Neuronal stem cell (in vitro differentiated cells): Measurements from ENCODE around the gene ODAD2.
"Not testable (repeated sequence)": the region's sequence is repeated elsewhere in the genome, so short reads cannot be mapped to it uniquely, and the experiment has no call there.

Experiments
- DNase-seq: peaks from one replicate; pipeline ENCODE4 v3.0.0-alpha.2; 2013; ENCODE audit warnings: low spot score
- H2AFZ ChIP-seq: one replicate; pipeline ENCODE4 v1.6.1; 2013; ENCODE audit warnings: mild to moderate bottlenecking, low read length, inconsistent platforms
- H2AK5ac ChIP-seq: 2 replicates; pipeline ENCODE4 v1.6.1; 2013; ENCODE audit warnings: low read depth, mild to moderate bottlenecking, inconsistent platforms, low read length, moderate library complexity, mixed read lengths
- H2BK120ac ChIP-seq: 2 replicates; pipeline ENCODE4 v1.6.1; 2013; ENCODE audit warnings: low read depth, mild to moderate bottlenecking, inconsistent platforms, low read length, moderate library complexity, mixed read lengths
- H2BK12ac ChIP-seq: one replicate; pipeline ENCODE4 v1.6.1; 2013; ENCODE audit warnings: low read length, inconsistent platforms
- H2BK15ac ChIP-seq: 2 replicates; pipeline ENCODE4 v1.6.1; 2013; ENCODE audit warnings: mild to moderate bottlenecking, low read length, inconsistent platforms, mixed read lengths
- H2BK5ac ChIP-seq: one replicate; pipeline ENCODE4 v1.6.1; 2013; ENCODE audit warnings: inconsistent platforms, mild to moderate bottlenecking, low read length, moderate library complexity
- H3K14ac ChIP-seq: one replicate; pipeline ENCODE4 v1.6.1; 2013; ENCODE audit warnings: low read length, inconsistent platforms
- H3K18ac ChIP-seq: 2 replicates; pipeline ENCODE4 v1.6.1; 2013; ENCODE audit warnings: low read length, inconsistent platforms
- H3K23ac ChIP-seq: 2 replicates; pipeline ENCODE4 v1.6.1; 2013; ENCODE audit warnings: low read depth, mild to moderate bottlenecking, mixed read lengths, low read length, inconsistent platforms; ENCODE audit not compliant: poor library complexity
- H3K27ac ChIP-seq: replicated peaks from 3 replicates; pipeline ENCODE4 v1.5.1; 2013; ENCODE audit warnings: low read length, inconsistent platforms
- H3K27me3 ChIP-seq, 3 experiments: 2 replicates each; pipeline ENCODE4 v1.6.1; 2013; ENCODE audit warnings: low read length in 3 of 3, mild to moderate bottlenecking in 2 of 3, inconsistent platforms in 1 of 3, low read depth in 1 of 3, mixed read lengths in 1 of 3, moderate library complexity in 1 of 3; ENCODE audit not compliant: control insufficient read depth in 3 of 3, insufficient read depth in 3 of 3
- H3K36me3 ChIP-seq, 2 donors: replicated peaks in 1 of 2; 2 replicates each; pipeline ENCODE4 v1.6.1; 2013; ENCODE audit warnings: low read length in 2 of 2; ENCODE audit not compliant: control insufficient read depth in 2 of 2, insufficient read depth in 2 of 2
- H3K4ac ChIP-seq: 2 replicates; pipeline ENCODE4 v1.6.1; 2013; ENCODE audit warnings: inconsistent platforms, mild to moderate bottlenecking, low read length, moderate library complexity
- H3K4me1 ChIP-seq, 2 donors: 1 replicate in 1 of 2; 2 replicates in 1 of 2; pipeline ENCODE4 v1.6.1; 2013; ENCODE audit warnings: low read length in 2 of 2, low read depth in 1 of 2; ENCODE audit not compliant: control insufficient read depth in 2 of 2, insufficient read depth in 1 of 2
- H3K4me2 ChIP-seq: one replicate; pipeline ENCODE4 v1.6.1; 2013; ENCODE audit warnings: mild to moderate bottlenecking, low read length, inconsistent platforms; ENCODE audit not compliant: insufficient read depth, poor library complexity, severe bottlenecking
- H3K4me3 ChIP-seq, 2 donors: 2 replicates each; pipeline ENCODE4 v1.5.1; 2013; ENCODE audit warnings: low read length in 2 of 2, mild to moderate bottlenecking in 2 of 2, inconsistent platforms in 1 of 2, moderate library complexity in 1 of 2
- H3K79me1 ChIP-seq: one replicate; pipeline ENCODE4 v1.6.1; 2013; ENCODE audit warnings: low read depth, mild to moderate bottlenecking, inconsistent platforms, low read length, moderate library complexity
- H3K9ac ChIP-seq: one replicate; pipeline ENCODE4 v1.6.1; 2013; ENCODE audit warnings: mild to moderate bottlenecking, low read depth, low read length, inconsistent platforms; ENCODE audit not compliant: poor library complexity
- H3K9me3 ChIP-seq, 2 donors: replicated peaks in 1 of 2; 2 replicates each; pipeline versions ENCODE3 to v1.6.1; 2013; ENCODE audit warnings: low read length in 2 of 2, mild to moderate bottlenecking in 2 of 2, inconsistent platforms in 1 of 2, low read depth in 1 of 2, mixed read lengths in 1 of 2, moderate library complexity in 1 of 2; ENCODE audit not compliant: control insufficient read depth in 2 of 2, insufficient read depth in 1 of 2
- H4K8ac ChIP-seq: one replicate; pipeline ENCODE4 v1.6.1; 2013; ENCODE audit warnings: low read depth, mild to moderate bottlenecking, inconsistent platforms, low read length, moderate library complexity
- H4K91ac ChIP-seq: one replicate; pipeline ENCODE4 v1.6.1; 2013; ENCODE audit warnings: low read length, low read depth, mild to moderate bottlenecking, inconsistent platforms; ENCODE audit not compliant: poor library complexity
- WGBS, 2 donors: extraction: QIAGEN DNeasy Blood & Tissue Kit; methylation state at CpG; one replicate each; pipeline ENCODE4 v1.1.7; 2013; ENCODE audit warnings: missing lambda C conversion rate in 2 of 2, mixed read lengths in 1 of 2; ENCODE audit not compliant: insufficient read length in 2 of 2, insufficient replicate concordance in 1 of 2; ENCODE audit errors: extremely low coverage in 2 of 2; 5-methylcytosine and 5-hydroxymethylcytosine counted together

The ODAD2 gene

GRCh38 chr10:27986821-27987220, 12.1 kb downstream of the ODAD2 start:
- no peak overlapping the region for H2AFZ ChIP-seq
- no peak for DNase-seq
- H3K27ac ChIP-seq = no peak overlapping the region
- no peak overlapping the region for H3K18ac ChIP-seq
- H3K4me3 ChIP-seq = no peak overlapping the region
- H3K4me2 ChIP-seq = no peak overlapping the region
- no peaks in the 10 kb centered on the region for H3K79me1 ChIP-seq
- H2BK12ac ChIP-seq = no peak overlapping the region
- no peak overlapping the region for H4K8ac ChIP-seq
- H3K9ac ChIP-seq = no peak overlapping the region
- H2BK5ac ChIP-seq = no peak overlapping the region
- H3K4me1 ChIP-seq = no peaks in the 10 kb centered on the region
- H3K23ac ChIP-seq = no peak overlapping the region
- no peak overlapping the region for H2BK15ac ChIP-seq
- H3K4ac ChIP-seq = no peak overlapping the region
- H3K27me3 ChIP-seq = no peaks in the 10 kb centered on the region
- no peak overlapping the region for H2AK5ac ChIP-seq
- H3K14ac ChIP-seq = no peak overlapping the region
- no CpG with 5 or more reads among the region's 1 CpG for WGBS, 2 donors
- no peak overlapping the region for H2BK120ac ChIP-seq
- no peak overlapping the region for H4K91ac ChIP-seq
- H3K9me3 ChIP-seq = no peaks in the 10 kb centered on the region
- peaks cover 0 to 3% of the 10 kb centered on the region in 2 donors for H3K36me3 ChIP-seq

- Histone ChIP-seq H3K36me3 (peaks cover 0 to 3% of the 10 kb centered on the region in 2 donors), H3K27ac (no peak overlapping the region), H3K23ac (no peak overlapping the region), H2BK120ac (no peak overlapping the region), H3K4ac (no peak overlapping the region), H2AK5ac (no peak overlapping the region), H2AFZ (no peak overlapping the region), H4K8ac (no peak overlapping the region), H4K91ac (no peak overlapping the region), H3K18ac (no peak overlapping the region), H3K4me1 (no peaks in the 10 kb centered on the region), H3K14ac (no peak overlapping the region), H3K9me3 (no peaks in the 10 kb centered on the region), H2BK5ac (no peak overlapping the region), H2BK12ac (no peak overlapping the region), H3K4me2 (no peak overlapping the region), H3K27me3 (no peaks in the 10 kb centered on the region), H2BK15ac (no peak overlapping the region), H3K79me1 (no peaks in the 10 kb centered on the region), H3K4me3 (no peak overlapping the region), H3K9ac (no peak overlapping the region)
- no CpG with 5 or more reads among the region's 6 CpGs for WGBS, 2 donors
- DNase-seq = no peak
Observed at GRCh38 chr10:27982875-27983543, 15.9 kb downstream of the ODAD2 start.

GRCh38 chr10:27981744-27982143, 17.1 kb downstream of the ODAD2 start:
- no peak overlapping the region for H2BK120ac ChIP-seq

GRCh38 chr10:27970795-27971194, 28.1 kb downstream of the ODAD2 start:
- WGBS, 2 donors = no CpG with 5 or more reads among the region's 1 CpG
- not testable (repeated sequence) for H4K91ac ChIP-seq, H3K23ac ChIP-seq, H3K4ac ChIP-seq, H2BK5ac ChIP-seq, H3K4me1 ChIP-seq, H3K79me1 ChIP-seq, H2BK120ac ChIP-seq, H3K36me3 ChIP-seq, DNase-seq, H3K4me3 ChIP-seq, H2BK15ac ChIP-seq, H3K27me3 ChIP-seq, H3K9ac ChIP-seq, H3K27ac ChIP-seq, H3K14ac ChIP-seq, H4K8ac ChIP-seq, H3K18ac ChIP-seq, H3K9me3 ChIP-seq, H2BK12ac ChIP-seq, H2AFZ ChIP-seq, H2AK5ac ChIP-seq, H3K4me2 ChIP-seq

More at GRCh38 chr10:27981744-27982143, 17.1 kb downstream of the ODAD2 start:
- Histone ChIP-seq H2BK5ac (no peak overlapping the region), H3K9me3 (no peaks in the 10 kb centered on the region), H4K91ac (no peak overlapping the region), H2AK5ac (no peak overlapping the region), H2BK15ac (no peak overlapping the region), H3K27ac (no peak overlapping the region), H3K4ac (no peak overlapping the region), H3K4me1 (no peaks in the 10 kb centered on the region), H3K27me3 (no peaks in the 10 kb centered on the region), H3K9ac (no peak overlapping the region), H2AFZ (no peak overlapping the region), H3K4me2 (no peak overlapping the region), H3K36me3 (peaks cover 0 to 3% of the 10 kb centered on the region in 2 donors), H3K79me1 (no peaks in the 10 kb centered on the region), H3K14ac (no peak overlapping the region), H3K18ac (no peak overlapping the region), H3K4me3 (no peak overlapping the region), H3K23ac (no peak overlapping the region), H4K8ac (no peak overlapping the region), H2BK12ac (no peak overlapping the region)
- WGBS, 2 donors = no CpG with 5 or more reads among the region's 4 CpGs
- no peak for DNase-seq
